ENCODE measurements around the gene BNC2.

BNC2 gene

DNA sequence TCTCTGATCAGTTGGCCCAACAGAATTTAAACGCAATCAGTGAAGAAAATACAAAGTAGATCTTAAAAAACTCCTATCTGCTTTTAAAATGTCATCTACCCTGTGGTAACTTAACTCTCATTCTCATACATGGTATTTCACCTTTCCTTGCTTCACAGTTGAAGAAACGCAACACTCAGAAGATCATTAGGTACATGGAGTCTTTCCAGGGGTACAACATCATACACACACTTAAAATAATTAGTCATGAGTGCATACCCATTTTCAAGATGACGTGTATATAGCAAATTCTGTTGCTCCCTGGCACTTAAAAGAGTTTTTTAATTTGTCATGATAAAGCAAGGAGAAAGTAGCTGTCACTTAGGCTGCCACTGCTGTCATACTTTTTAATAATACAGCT lies 259.9 kb downstream of the BNC2 start:
- Mint-ChIP-seq H3K4me3 (no peak overlapping the region), H3K4me1 (peaks cover 48% of the 10 kb centered on the region)
- no peak for DNase-seq

DNA sequence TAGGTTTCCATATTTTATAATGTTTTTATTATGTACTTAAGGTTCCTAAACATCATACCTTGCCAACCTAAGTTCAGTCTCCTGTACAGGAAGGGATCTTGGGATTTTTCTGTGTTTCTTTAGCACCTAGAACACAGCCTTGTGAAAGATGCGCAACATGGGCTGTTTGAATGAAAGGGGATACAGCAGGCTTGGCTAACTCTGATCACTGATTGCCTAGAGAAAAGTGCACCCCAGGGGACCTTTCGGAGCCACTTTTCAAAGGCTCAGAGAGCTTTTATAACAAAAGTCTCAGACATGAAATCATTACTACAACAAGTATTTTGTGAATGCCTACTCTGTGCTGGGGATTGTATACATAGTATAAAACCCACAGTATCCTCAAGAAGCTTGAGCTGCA lies 261.6 kb downstream of the BNC2 start:
- TF ChIP-seq, protein P1, sequence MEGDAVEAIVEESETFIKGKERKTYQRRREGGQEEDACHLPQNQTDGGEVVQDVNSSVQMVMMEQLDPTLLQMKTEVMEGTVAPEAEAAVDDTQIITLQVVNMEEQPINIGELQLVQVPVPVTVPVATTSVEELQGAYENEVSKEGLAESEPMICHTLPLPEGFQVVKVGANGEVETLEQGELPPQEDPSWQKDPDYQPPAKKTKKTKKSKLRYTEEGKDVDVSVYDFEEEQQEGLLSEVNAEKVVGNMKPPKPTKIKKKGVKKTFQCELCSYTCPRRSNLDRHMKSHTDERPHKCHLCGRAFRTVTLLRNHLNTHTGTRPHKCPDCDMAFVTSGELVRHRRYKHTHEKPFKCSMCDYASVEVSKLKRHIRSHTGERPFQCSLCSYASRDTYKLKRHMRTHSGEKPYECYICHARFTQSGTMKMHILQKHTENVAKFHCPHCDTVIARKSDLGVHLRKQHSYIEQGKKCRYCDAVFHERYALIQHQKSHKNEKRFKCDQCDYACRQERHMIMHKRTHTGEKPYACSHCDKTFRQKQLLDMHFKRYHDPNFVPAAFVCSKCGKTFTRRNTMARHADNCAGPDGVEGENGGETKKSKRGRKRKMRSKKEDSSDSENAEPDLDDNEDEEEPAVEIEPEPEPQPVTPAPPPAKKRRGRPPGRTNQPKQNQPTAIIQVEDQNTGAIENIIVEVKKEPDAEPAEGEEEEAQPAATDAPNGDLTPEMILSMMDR (IDR thresholded peaks at IDR 0.05): no peak
- Mint-ChIP-seq H3K4me1 (peaks cover 42% of the 10 kb centered on the region), H3K9me3 (no peaks in the 10 kb centered on the region), H3K4me3 (no peak overlapping the region), H3K27me3 (ENCODE audit: low read depth, poor library complexity) (peaks cover 7% of the 10 kb centered on the region), H3K27ac (peak overlapping the region; percentile 33), H3K36me3 (ENCODE audit: low read depth) (no peaks in the 10 kb centered on the region)
- DNase-seq: no peak

More for the DNA sequence above, 259.9 kb downstream of the BNC2 start:
- H3K27ac Mint-ChIP-seq: no peak overlapping the region
- no peaks in the 10 kb centered on the region for H3K9me3 Mint-ChIP-seq
- TF ChIP-seq, protein P1 (IDR thresholded peaks at IDR 0.05): no peak
- H3K36me3 Mint-ChIP-seq (ENCODE audit: low read depth): no peaks in the 10 kb centered on the region
- H3K27me3 Mint-ChIP-seq (ENCODE audit: low read depth, poor library complexity): peaks cover 10% of the 10 kb centered on the region

DNA sequence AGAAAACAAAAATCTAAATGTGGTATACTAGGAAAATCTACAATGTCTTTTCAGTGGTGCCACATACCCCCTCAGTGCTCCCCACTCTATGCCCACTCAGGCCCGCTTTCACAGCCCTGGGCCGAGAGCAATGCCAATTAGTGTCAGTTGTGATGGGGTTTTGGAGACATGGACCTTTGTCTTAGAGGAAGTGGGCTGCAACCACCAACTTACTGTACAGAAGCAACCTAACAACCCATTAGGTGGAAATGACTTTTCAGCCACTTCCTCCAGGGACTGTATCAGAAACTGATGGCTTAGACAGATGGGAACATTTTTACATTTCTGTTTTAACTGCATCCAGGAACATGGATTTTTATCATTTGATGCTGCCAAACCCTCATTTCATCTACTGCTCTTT lies 268.0 kb downstream of the BNC2 start:
- Mint-ChIP-seq H3K4me3 (no peak overlapping the region), H3K4me1 (no peaks in the 10 kb centered on the region)

DNA sequence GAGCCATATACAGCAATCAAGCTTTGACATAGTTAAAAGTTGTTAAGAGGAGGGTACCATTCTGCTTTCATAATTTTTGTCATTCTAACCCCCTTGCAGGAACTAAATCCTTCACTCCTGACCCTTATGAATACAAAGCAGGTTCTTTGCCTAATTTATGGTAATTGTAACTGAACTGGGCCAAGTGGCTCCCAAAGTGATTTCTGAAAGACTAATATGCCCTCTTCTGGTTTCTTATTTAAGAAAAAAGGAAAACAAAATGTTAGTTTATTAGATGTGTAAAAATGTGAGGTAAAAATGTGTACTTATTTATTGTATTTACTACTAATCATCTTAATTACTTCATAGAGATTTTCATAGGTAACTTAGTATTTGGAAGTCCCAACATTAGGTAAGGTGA lies 268.5 kb downstream of the BNC2 start:
- Mint-ChIP-seq H3K27ac (no peak overlapping the region), H3K27me3 (ENCODE audit: low read depth, poor library complexity) (peaks cover 4% of the 10 kb centered on the region), H3K9me3 (no peaks in the 10 kb centered on the region), H3K4me3 (no peak overlapping the region), H3K4me1 (no peaks in the 10 kb centered on the region), H3K36me3 (ENCODE audit: low read depth) (no peaks in the 10 kb centered on the region)
- TF ChIP-seq, protein P1 (IDR thresholded peaks at IDR 0.05): no peak
- DNase-seq: no peak

More for the DNA sequence above, 268.0 kb downstream of the BNC2 start:
- no peak overlapping the region for H3K27ac Mint-ChIP-seq
- no peaks in the 10 kb centered on the region for H3K36me3 Mint-ChIP-seq (ENCODE audit: low read depth)
- TF ChIP-seq, protein P1 (IDR thresholded peaks at IDR 0.05): no peak
- DNase-seq: no peak
- H3K27me3 Mint-ChIP-seq (ENCODE audit: low read depth, poor library complexity): peaks cover 4% of the 10 kb centered on the region
- H3K9me3 Mint-ChIP-seq: no peaks in the 10 kb centered on the region

DNA sequence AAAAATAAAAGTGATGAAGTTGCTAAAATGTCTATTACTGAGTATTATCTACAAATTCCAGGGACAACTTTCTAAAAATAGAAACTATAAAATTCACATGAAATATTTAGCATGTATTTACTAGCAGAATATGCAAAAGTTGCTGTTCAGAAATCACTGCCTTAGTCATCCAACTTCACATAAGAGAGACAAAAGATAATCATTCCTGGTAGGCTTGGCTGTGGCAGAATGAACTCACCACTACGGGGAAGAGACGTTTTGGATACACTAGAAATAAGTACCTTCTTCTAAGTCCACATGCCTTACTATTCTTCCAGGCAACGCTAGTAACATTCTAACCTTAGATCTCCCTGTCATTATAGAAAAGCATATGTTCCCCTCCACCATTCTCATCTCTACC lies 272.2 kb downstream of the BNC2 start:
- Mint-ChIP-seq H3K27ac (no peak overlapping the region), H3K9me3 (no peaks in the 10 kb centered on the region), H3K27me3 (ENCODE audit: low read depth, poor library complexity) (peaks cover 7% of the 10 kb centered on the region), H3K36me3 (ENCODE audit: low read depth) (no peaks in the 10 kb centered on the region), H3K4me3 (no peak overlapping the region), H3K4me1 (peaks cover 22% of the 10 kb centered on the region)
- TF ChIP-seq, protein P1 (IDR thresholded peaks at IDR 0.05): no peak
- no peak for DNase-seq

DNA sequence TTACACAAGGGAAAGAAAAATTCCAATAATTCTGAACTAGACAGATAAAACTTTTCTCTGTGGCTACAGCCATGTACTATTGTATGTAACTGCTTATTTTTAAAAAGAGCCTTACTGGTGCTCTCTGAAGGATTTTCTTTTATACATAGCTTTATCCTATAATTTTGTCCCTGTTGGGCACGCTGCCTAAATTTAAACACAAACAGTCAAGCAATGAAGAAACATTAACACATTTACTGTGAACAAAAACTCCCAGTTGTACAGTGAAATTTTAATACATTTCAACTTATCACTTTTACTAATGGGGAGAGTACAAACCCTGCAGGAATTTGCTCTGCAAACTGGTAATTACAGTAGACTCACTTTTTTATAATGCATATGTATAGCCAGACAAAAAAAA lies 273.3 kb downstream of the BNC2 start:
- no peaks in the 10 kb centered on the region for H3K9me3 Mint-ChIP-seq
- no peak for DNase-seq
- H3K27me3 Mint-ChIP-seq (ENCODE audit: low read depth, poor library complexity): peaks cover 7% of the 10 kb centered on the region
- TF ChIP-seq, protein P1 (IDR thresholded peaks at IDR 0.05): no peak
- H3K36me3 Mint-ChIP-seq (ENCODE audit: low read depth): no peaks in the 10 kb centered on the region
- H3K27ac Mint-ChIP-seq: no peak overlapping the region
- H3K4me1 Mint-ChIP-seq: peaks cover 22% of the 10 kb centered on the region
- H3K4me3 Mint-ChIP-seq: no peak overlapping the region
